HepG2 (cell line): ENCODE measurements around the gene FAM20A.

Source experiments
- ATF2 ChIP-seq: sonication (generic); formaldehyde crosslinking; IDR thresholded peaks from 2 replicates; pipeline ENCODE4 v1.4.0; 2020; ENCODE audit warnings: missing genetic modification reagents
- ATF3 ChIP-seq: sonication (generic); formaldehyde crosslinking; IDR thresholded peaks from 2 replicates; pipeline ENCODE4 v1.4.0; 2020; ENCODE audit warnings: missing genetic modification reagents
- CTCF ChIP-seq: sonication (generic); formaldehyde crosslinking; IDR thresholded peaks from 2 replicates; pipeline ENCODE4 v1.5.0; 2020; ENCODE audit warnings: mild to moderate bottlenecking, missing genetic modification reagents, moderate library complexity
- ERF ChIP-seq: IDR thresholded peaks from 2 replicates; pipeline ENCODE4 v1.6.1; 2018; ENCODE audit warnings: missing biosample characterization, missing genetic modification reagents
- FOXJ3 ChIP-seq: sonication (generic); formaldehyde crosslinking; IDR thresholded peaks from 2 replicates; pipeline ENCODE4 v1.4.0; 2020; ENCODE audit warnings: missing genetic modification reagents, mild to moderate bottlenecking, borderline replicate concordance
- HDAC2 ChIP-seq: sonication (generic); formaldehyde crosslinking; IDR thresholded peaks from 2 replicates; pipeline ENCODE4 v1.4.0; 2020; ENCODE audit warnings: missing genetic modification reagents
- HNRNPH1 ChIP-seq: fragments of 200-400 bp; formaldehyde crosslinking; optimal IDR thresholded peaks from 2 replicates; pipeline ENCODE3; 2017; ENCODE audit warnings: mild to moderate bottlenecking, low read depth, low read length
- NPAS2 ChIP-seq: sonication (generic); formaldehyde crosslinking; IDR thresholded peaks from 2 replicates; pipeline ENCODE4 v1.8.0; 2022; ENCODE audit warnings: mild to moderate bottlenecking, missing genetic modification reagents, borderline replicate concordance
- PCBP1 ChIP-seq: fragments of 200-400 bp; formaldehyde crosslinking; IDR thresholded peaks from 2 replicates; pipeline ENCODE4 v1.6.1; 2017; ENCODE audit warnings: mild to moderate bottlenecking, low read depth, low read length, borderline replicate concordance
- PHF8 ChIP-seq: sonication (generic); formaldehyde crosslinking; IDR thresholded peaks from 2 replicates; pipeline ENCODE4 v1.5.0; 2020; ENCODE audit warnings: missing genetic modification reagents
- RFX1 ChIP-seq: fragments of 450-650 bp; IDR thresholded peaks from 2 replicates; pipeline ENCODE4 v1.6.1; 2017
- TEF ChIP-seq: sonication (generic); formaldehyde crosslinking; IDR thresholded peaks from 2 replicates; pipeline ENCODE4 v1.5.0; 2020; ENCODE audit warnings: missing genetic modification reagents
- ZNF768 ChIP-seq: sonication (generic); formaldehyde crosslinking; IDR thresholded peaks from 2 replicates; pipeline ENCODE4 v1.4.0; 2020; ENCODE audit warnings: missing genetic modification reagents
- ZNF788 ChIP-seq: sonication (generic); formaldehyde crosslinking; IDR thresholded peaks from 2 replicates; pipeline ENCODE4 v1.5.0; 2020; ENCODE audit warnings: mild to moderate bottlenecking, missing genetic modification reagents, borderline replicate concordance

GRCh38 chr17:68512960-68513474 lies 88.2 kb downstream of the FAM20A start:
- TF ChIP-seq ATF3 = no peak
- no peak for TF ChIP-seq CTCF (CRISPR knock-in tag)
- peak; percentile 14; the same call in 1 of the 2 replicates for TF ChIP-seq HDAC2 (CRISPR knock-in tag)
- 0 out of 2 replicates have a peak, but pooled peaks have one; percentile 3 for TF ChIP-seq PCBP1
- no peak for TF ChIP-seq ERF (CRISPR knock-in tag)
- TF ChIP-seq FOXJ3 (CRISPR knock-in tag) = no peak
- TF ChIP-seq RFX1 = no peak
- TF ChIP-seq PHF8 (CRISPR knock-in tag) = no peak
- no peak for TF ChIP-seq ZNF788 (CRISPR knock-in tag)
- TF ChIP-seq NPAS2 (CRISPR knock-in tag) = no peak
- TF ChIP-seq HNRNPH1 = no peak
- no peak for TF ChIP-seq ZNF768 (CRISPR knock-in tag)
- TF ChIP-seq ATF2 (CRISPR knock-in tag) = no peak
- no peak for TF ChIP-seq TEF
